Endothelial cell of umbilical vein (primary cell): ENCODE results near the gene TVP23A. TPM values are rescaled to one million over a fixed set of nuclear protein-coding genes. Genes with fewer than 3 reads are reported as not detected.

Experiments
- BruUV-seq: library from RNA; stranded (reverse); fragments of 400-500 nt; replicated peaks from 2 replicates; lab custom pipeline; 2021; lab: Mats Ljungman, UMichigan
- CTCF ChIA-PET: fragments of 300-600, 350-600 bp; sonication (Branson Sonifier 250); formaldehyde crosslinking; loops from one replicate; lab custom pipeline; 2021; ENCODE audit warnings: antibody characterized with exemption, inconsistent platforms; lab: Charles Lee
- POLR2A ChIA-PET: fragments of 300-600, 350-600 bp; sonication (Branson Sonifier 250); formaldehyde crosslinking; loops from one replicate; lab custom pipeline; 2021; ENCODE audit warnings: antibody characterized with exemption, inconsistent platforms; lab: Charles Lee
- DNase-seq: peaks from one replicate; pipeline ENCODE4 v3.0.0-alpha.2; 2011; ENCODE audit warnings: low read depth, low spot score
- FAIRE-seq: peaks from 2 replicates; lab custom pipeline; 2011; peaks lifted over from hg19 to GRCh38; lab: Jason Lieb, UNC
- H2AFZ ChIP-seq: 2 replicates; pipeline ENCODE4 v1.6.0; 2012; ENCODE audit warnings: low read depth, low read length, control low read depth, inconsistent platforms
- H3K27ac ChIP-seq: 2 replicates; pipeline ENCODE4 v1.5.1; 2011; ENCODE audit warnings: low read depth, mild to moderate bottlenecking, control low read depth, low read length, moderate library complexity; ENCODE audit not compliant: insufficient read depth
- H3K27me3 ChIP-seq, 2 experiments: 2 replicates each; pipeline versions ENCODE4 v1.6.0 to v1.6.1; 2011; ENCODE audit warnings: low read length in 2 of 2, mixed read lengths in 1 of 2; ENCODE audit not compliant: control insufficient read depth in 2 of 2, insufficient read depth in 2 of 2
- H3K36me3 ChIP-seq, 2 experiments: 2 replicates in 1 of 2; 3 replicates in 1 of 2; pipeline ENCODE4 v1.5.1; 2011; ENCODE audit warnings: low read length in 2 of 2, mild to moderate bottlenecking in 1 of 2, moderate library complexity in 1 of 2; ENCODE audit not compliant: control insufficient read depth in 2 of 2, insufficient read depth in 2 of 2; ENCODE audit errors: extremely low read depth in 1 of 2
- H3K4me1 ChIP-seq: 3 replicates; pipeline ENCODE4 v1.5.1; 2011; ENCODE audit warnings: mild to moderate bottlenecking, low read length; ENCODE audit not compliant: control insufficient read depth, insufficient read depth; ENCODE audit errors: extremely low read depth
- H3K4me2 ChIP-seq: 2 replicates; pipeline ENCODE4 v1.6.1; 2011; ENCODE audit warnings: low read length, control low read depth, mixed read lengths; ENCODE audit not compliant: insufficient read depth
- H3K4me3 ChIP-seq, 3 experiments: fragments of 200-600 bp in 1 of 3; sonication (generic), shearing (Covaris generic) in 1 of 3; replicated peaks in 1 of 3; 2 replicates each; pipeline ENCODE4 v1.5.1; 2011 to 2016; ENCODE audit warnings: control low read depth in 3 of 3, low read length in 3 of 3, mild to moderate bottlenecking in 2 of 3, inconsistent platforms in 1 of 3, low read depth in 1 of 3, moderate library complexity in 1 of 3; ENCODE audit not compliant: insufficient read depth in 1 of 3
- H3K79me2 ChIP-seq: 2 replicates; pipeline ENCODE4 v1.6.0; 2012; ENCODE audit warnings: low read length, inconsistent platforms; ENCODE audit not compliant: control insufficient read depth, insufficient read depth
- H3K9ac ChIP-seq: replicated peaks from 2 replicates; pipeline ENCODE3; 2011; ENCODE audit warnings: low read length, control low read depth; ENCODE audit not compliant: insufficient read depth; ENCODE audit errors: extremely low read depth
- H3K9me1 ChIP-seq: replicated peaks from 3 replicates; pipeline ENCODE4 v1.6.0; 2011; ENCODE audit warnings: mild to moderate bottlenecking, low read length; ENCODE audit not compliant: control insufficient read depth, insufficient read depth; ENCODE audit errors: extremely low read depth
- H3K9me3 ChIP-seq: replicated peaks from 2 replicates; pipeline ENCODE4 v1.5.1; 2012; ENCODE audit warnings: low read length, inconsistent platforms; ENCODE audit not compliant: control insufficient read depth, insufficient read depth
- H4K20me1 ChIP-seq: replicated peaks from 2 replicates; pipeline ENCODE3; 2011; ENCODE audit warnings: mild to moderate bottlenecking, low read length; ENCODE audit not compliant: control insufficient read depth, insufficient read depth; ENCODE audit errors: extremely low read depth
- EZH2 ChIP-seq: IDR thresholded peaks from 2 replicates; pipeline ENCODE4 v1.6.1; 2012; ENCODE audit warnings: borderline replicate concordance, low read depth, mild to moderate bottlenecking, moderate library complexity, low read length, inconsistent platforms; ENCODE audit not compliant: severe bottlenecking
- FOS ChIP-seq: IDR thresholded peaks from 2 replicates; pipeline ENCODE4 v1.6.1; 2011; ENCODE audit warnings: mild to moderate bottlenecking, low read length, moderate library complexity, borderline replicate concordance; ENCODE audit not compliant: insufficient read depth
- JUN ChIP-seq: IDR thresholded peaks from 2 replicates; pipeline ENCODE4 v1.6.1; 2011; ENCODE audit warnings: borderline replicate concordance, low read depth; ENCODE audit not compliant: insufficient read length, insufficient read depth
- MAX ChIP-seq: IDR thresholded peaks from 2 replicates; pipeline ENCODE4 v1.6.1; 2011; ENCODE audit not compliant: insufficient read depth, insufficient read length
- MYC ChIP-seq: IDR thresholded peaks from one replicate; pipeline ENCODE4 v1.6.1; 2011; ENCODE audit warnings: mild to moderate bottlenecking, low read depth, low read length
- POLR2A ChIP-seq: IDR thresholded peaks from 2 replicates; pipeline ENCODE4 v1.6.1; 2012; ENCODE audit warnings: low read depth, mild to moderate bottlenecking, control low read depth, low read length
- POLR2AphosphoS5 ChIP-seq: IDR thresholded peaks from 2 replicates; pipeline ENCODE4 v1.6.1; 2012; ENCODE audit warnings: low read depth, mild to moderate bottlenecking, control low read depth, low read length, moderate library complexity; ENCODE audit not compliant: insufficient read depth
- dilution Hi-C: fragments of 300-500 bp; cut with MboI; formaldehyde crosslinking; loops from one replicate; pipeline ENCODE4 v1.15.0; 2019; ENCODE audit warnings: low sequenced_read_pairs; ENCODE audit not compliant: extremely low pct_ligation_motif_present
- intact Hi-C: fragments of 100-400 bp; cut with micrococcal nuclease; formaldehyde crosslinking; loops from one replicate; pipeline ENCODE4 v1.10.0; 2022
- polyA plus RNA-seq, 4 experiments: library from polyadenylated mRNA; depleted of rRNA in 3 of 4; stranded (reverse) in 3 of 4; unstranded in 1 of 4; fragments of >200 nt; gene quantifications; 2 replicates each; pipeline versions ENCODE4 v1.2.1 to v1.2.3, GENCODE V29; 2011 to 2012; ENCODE audit warnings: missing spikeins in 1 of 4
- total RNA-seq: library from RNA; stranded (reverse); gene quantifications from 2 replicates; pipeline ENCODE4 v1.2.3, GENCODE V29; 2021
- TF ChIP-seq, protein P1 (sequence below), 2 donors: IDR thresholded peaks; 1 replicate in 1 of 2; 2 replicates in 1 of 2; pipeline ENCODE4 v1.5.1; 2011; ENCODE audit warnings: low read length in 2 of 2, mild to moderate bottlenecking in 2 of 2, moderate library complexity in 2 of 2, control low read depth in 1 of 2, inconsistent platforms in 1 of 2, low read depth in 1 of 2; ENCODE audit not compliant: insufficient read depth in 1 of 2; ENCODE audit errors: extremely low read depth in 1 of 2

TVP23A gene
- total and polyA plus RNA-seq, 2 donors (not counting 3 experiments of a cell fraction or from before 2014, with no cell fraction given) = not detected

- Histone ChIP-seq H3K79me2 (no peaks in the 10 kb centered on the region), H3K4me1 (no peaks in the 10 kb centered on the region), H2AFZ (no peak overlapping the region), H3K4me2 (no peak overlapping the region), H3K9ac (no peak overlapping the region), H3K27ac (no peak overlapping the region), H3K36me3 (no peaks in the 10 kb centered on the region), H4K20me1 (no peaks in the 10 kb centered on the region), H3K27me3 (no peaks in the 10 kb centered on the region), H3K9me1 (no peaks in the 10 kb centered on the region), H3K9me3 (no peaks in the 10 kb centered on the region), H3K4me3 (no peak overlapping the region)
- DNase-seq (no peak), FAIRE-seq (no peak)
- BruUV-seq = no TSS peak
- dilution Hi-C loops (no loop called here), intact Hi-C loops (no loop called here)
- ChIA-PET CTCF (no interaction called here), POLR2A (no interaction called here)
- TF ChIP-seq, protein P1, sequence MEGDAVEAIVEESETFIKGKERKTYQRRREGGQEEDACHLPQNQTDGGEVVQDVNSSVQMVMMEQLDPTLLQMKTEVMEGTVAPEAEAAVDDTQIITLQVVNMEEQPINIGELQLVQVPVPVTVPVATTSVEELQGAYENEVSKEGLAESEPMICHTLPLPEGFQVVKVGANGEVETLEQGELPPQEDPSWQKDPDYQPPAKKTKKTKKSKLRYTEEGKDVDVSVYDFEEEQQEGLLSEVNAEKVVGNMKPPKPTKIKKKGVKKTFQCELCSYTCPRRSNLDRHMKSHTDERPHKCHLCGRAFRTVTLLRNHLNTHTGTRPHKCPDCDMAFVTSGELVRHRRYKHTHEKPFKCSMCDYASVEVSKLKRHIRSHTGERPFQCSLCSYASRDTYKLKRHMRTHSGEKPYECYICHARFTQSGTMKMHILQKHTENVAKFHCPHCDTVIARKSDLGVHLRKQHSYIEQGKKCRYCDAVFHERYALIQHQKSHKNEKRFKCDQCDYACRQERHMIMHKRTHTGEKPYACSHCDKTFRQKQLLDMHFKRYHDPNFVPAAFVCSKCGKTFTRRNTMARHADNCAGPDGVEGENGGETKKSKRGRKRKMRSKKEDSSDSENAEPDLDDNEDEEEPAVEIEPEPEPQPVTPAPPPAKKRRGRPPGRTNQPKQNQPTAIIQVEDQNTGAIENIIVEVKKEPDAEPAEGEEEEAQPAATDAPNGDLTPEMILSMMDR (IDR thresholded peaks at IDR 0.05; ENCODE audit: extremely low read depth in 1 of 2, insufficient read depth in 1 of 2, low read depth in 1 of 2, low read length in 2 of 2) = no peak
- TF ChIP-seq FOS (no peak), POLR2AphosphoS5 (no peak), MYC (no peak)
These were observed 34.4 kb upstream of the TVP23A start for GRCh38 chr16:10852948-10853347.

DNA sequence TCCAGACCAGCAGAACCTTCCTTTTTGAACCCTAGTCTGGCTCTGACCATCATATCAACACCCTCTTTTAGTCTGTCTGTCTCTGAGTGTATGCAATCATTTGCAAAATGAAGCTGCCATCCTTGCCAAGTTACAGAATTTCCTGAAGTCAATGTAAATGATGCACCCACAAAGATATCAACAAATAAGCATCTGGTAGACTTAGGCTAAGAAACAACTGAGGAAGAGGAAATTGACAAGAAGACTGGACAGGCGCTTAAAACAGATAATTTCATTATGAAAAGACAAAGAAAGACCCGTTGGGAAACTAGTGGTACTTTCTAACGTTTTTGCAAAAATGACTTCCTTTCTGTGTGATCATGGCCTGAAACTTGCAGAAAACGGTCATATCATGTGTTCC is 33.7 kb upstream of the TVP23A start:
- CTCF ChIA-PET = no interaction called here
- no peaks in the 10 kb centered on the region for H3K4me1 ChIP-seq
- BruUV-seq = no TSS peak
- H3K9me1 ChIP-seq = no peaks in the 10 kb centered on the region
- H3K27ac ChIP-seq = no peak overlapping the region
- no peak overlapping the region for H3K4me3 ChIP-seq
- H4K20me1 ChIP-seq = no peaks in the 10 kb centered on the region
- no peak overlapping the region for H2AFZ ChIP-seq
- no peaks in the 10 kb centered on the region for H3K36me3 ChIP-seq
- H3K4me2 ChIP-seq = no peak overlapping the region
- TF ChIP-seq MAX = no peak
- TF ChIP-seq JUN = no peak
- no peak for TF ChIP-seq EZH2
- TF ChIP-seq, protein P1 (IDR thresholded peaks at IDR 0.05; ENCODE audit: extremely low read depth in 1 of 2, insufficient read depth in 1 of 2, low read depth in 1 of 2, low read length in 2 of 2) = no peak
- TF ChIP-seq MYC = no peak
- no peak for TF ChIP-seq FOS
- TF ChIP-seq POLR2AphosphoS5 = no peak
- no peak for TF ChIP-seq POLR2A
- intact Hi-C loops (no loop called here), dilution Hi-C loops (no loop called here)
- FAIRE-seq (no peak), DNase-seq (no peak)
- no peaks in the 10 kb centered on the region for H3K9me3 ChIP-seq
- POLR2A ChIA-PET = no interaction called here
- H3K79me2 ChIP-seq = no peaks in the 10 kb centered on the region
- H3K27me3 ChIP-seq = no peaks in the 10 kb centered on the region
- no peak overlapping the region for H3K9ac ChIP-seq
